ENCODE data around the gene PHTF2.
"Not testable (repeated sequence)": the region's sequence is repeated elsewhere in the genome, so short reads cannot be mapped to it uniquely, and the experiment has no call there.

The PHTF2 gene

GRCh38 chr7:77831953-77832352 lies 33.4 kb downstream of the PHTF2 start:
- DNase-seq (ENCODE audit: low read depth), result no peak
- no peak overlapping the region for H3K4me3 ChIP-seq (ENCODE audit: low read depth, low read length)
- TF ChIP-seq POLR2A (IDR thresholded peaks at IDR 0.05; ENCODE audit: extremely low read depth, insufficient read length) (no peak), MYC (IDR thresholded peaks at IDR 0.05; ENCODE audit: low read depth, low read length) (no peak)
- TF ChIP-seq, protein P1, sequence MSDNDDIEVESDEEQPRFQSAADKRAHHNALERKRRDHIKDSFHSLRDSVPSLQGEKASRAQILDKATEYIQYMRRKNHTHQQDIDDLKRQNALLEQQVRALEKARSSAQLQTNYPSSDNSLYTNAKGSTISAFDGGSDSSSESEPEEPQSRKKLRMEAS (IDR thresholded peaks at IDR 0.05; ENCODE audit: low read depth, low read length), result no peak
- TF ChIP-seq, protein P2, sequence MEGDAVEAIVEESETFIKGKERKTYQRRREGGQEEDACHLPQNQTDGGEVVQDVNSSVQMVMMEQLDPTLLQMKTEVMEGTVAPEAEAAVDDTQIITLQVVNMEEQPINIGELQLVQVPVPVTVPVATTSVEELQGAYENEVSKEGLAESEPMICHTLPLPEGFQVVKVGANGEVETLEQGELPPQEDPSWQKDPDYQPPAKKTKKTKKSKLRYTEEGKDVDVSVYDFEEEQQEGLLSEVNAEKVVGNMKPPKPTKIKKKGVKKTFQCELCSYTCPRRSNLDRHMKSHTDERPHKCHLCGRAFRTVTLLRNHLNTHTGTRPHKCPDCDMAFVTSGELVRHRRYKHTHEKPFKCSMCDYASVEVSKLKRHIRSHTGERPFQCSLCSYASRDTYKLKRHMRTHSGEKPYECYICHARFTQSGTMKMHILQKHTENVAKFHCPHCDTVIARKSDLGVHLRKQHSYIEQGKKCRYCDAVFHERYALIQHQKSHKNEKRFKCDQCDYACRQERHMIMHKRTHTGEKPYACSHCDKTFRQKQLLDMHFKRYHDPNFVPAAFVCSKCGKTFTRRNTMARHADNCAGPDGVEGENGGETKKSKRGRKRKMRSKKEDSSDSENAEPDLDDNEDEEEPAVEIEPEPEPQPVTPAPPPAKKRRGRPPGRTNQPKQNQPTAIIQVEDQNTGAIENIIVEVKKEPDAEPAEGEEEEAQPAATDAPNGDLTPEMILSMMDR (IDR thresholded peaks at IDR 0.05; ENCODE audit: low read depth, low read length), result no peak

DNA sequence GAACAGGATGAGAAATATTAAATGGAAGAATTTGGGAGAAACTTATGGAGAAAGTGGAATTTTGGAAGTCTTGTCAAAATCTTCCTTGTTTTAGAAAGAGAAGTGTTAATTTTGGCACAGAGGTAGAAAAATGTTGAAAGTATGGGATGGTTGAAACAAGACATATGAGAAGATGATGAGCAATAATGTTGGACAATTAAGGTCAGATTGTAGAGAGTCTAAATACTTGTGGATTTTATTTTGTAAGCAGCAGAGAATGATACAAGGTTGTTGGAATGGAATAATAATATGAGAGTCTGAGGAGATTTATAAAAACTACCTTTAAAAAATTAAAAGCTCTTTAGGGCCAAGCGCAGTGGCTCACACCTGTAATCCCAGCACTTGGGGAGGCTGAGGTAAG lies 34.6 kb downstream of the PHTF2 start:
- TF ChIP-seq, protein P2 (IDR thresholded peaks at IDR 0.05; ENCODE audit: low read depth, low read length), result no peak
- no peak for TF ChIP-seq MYC (IDR thresholded peaks at IDR 0.05; ENCODE audit: low read depth, low read length)
- TF ChIP-seq POLR2A (IDR thresholded peaks at IDR 0.05; ENCODE audit: extremely low read depth, insufficient read length), result no peak
- TF ChIP-seq, protein P1 (IDR thresholded peaks at IDR 0.05; ENCODE audit: low read depth, low read length), result no peak
- H3K4me3 ChIP-seq (ENCODE audit: low read depth, low read length), result no peak overlapping the region
- no peak for DNase-seq (ENCODE audit: low read depth)

- DNase-seq (ENCODE audit: low read depth); H3K4me3 ChIP-seq (ENCODE audit: low read depth, low read length): not testable (repeated sequence)
Observed at GRCh38 chr7:77836425-77836824, 37.9 kb downstream of the PHTF2 start.

- no peak for DNase-seq (ENCODE audit: low read depth)
- no peak overlapping the region for H3K4me3 ChIP-seq (ENCODE audit: low read depth, low read length)
- TF ChIP-seq POLR2A (IDR thresholded peaks at IDR 0.05; ENCODE audit: extremely low read depth, insufficient read length) (no peak), MYC (IDR thresholded peaks at IDR 0.05; ENCODE audit: low read depth, low read length) (no peak)
- TF ChIP-seq, protein P2 (IDR thresholded peaks at IDR 0.05; ENCODE audit: low read depth, low read length), result no peak
- TF ChIP-seq, protein P1 (IDR thresholded peaks at IDR 0.05; ENCODE audit: low read depth, low read length), result no peak
Observed at GRCh38 chr7:77837275-77837674, 38.7 kb downstream of the PHTF2 start.

- DNase-seq (ENCODE audit: low read depth), result no peak
- TF ChIP-seq MYC (IDR thresholded peaks at IDR 0.05; ENCODE audit: low read depth, low read length), result no peak
- TF ChIP-seq, protein P1 (IDR thresholded peaks at IDR 0.05; ENCODE audit: low read depth, low read length), result no peak
- TF ChIP-seq, protein P2 (IDR thresholded peaks at IDR 0.05; ENCODE audit: low read depth, low read length), result no peak
- TF ChIP-seq POLR2A (IDR thresholded peaks at IDR 0.05; ENCODE audit: extremely low read depth, insufficient read length), result no peak
- no peak overlapping the region for H3K4me3 ChIP-seq (ENCODE audit: low read depth, low read length)
Observed at GRCh38 chr7:77837966-77838365, 39.4 kb downstream of the PHTF2 start.

GRCh38 chr7:77838929-77839491 lies 40.4 kb downstream of the PHTF2 start:
- no peak for DNase-seq (ENCODE audit: low read depth)
- TF ChIP-seq, protein P1 (IDR thresholded peaks at IDR 0.05; ENCODE audit: low read depth, low read length), result no peak
- TF ChIP-seq, protein P2 (IDR thresholded peaks at IDR 0.05; ENCODE audit: low read depth, low read length), result no peak
- TF ChIP-seq MYC (IDR thresholded peaks at IDR 0.05; ENCODE audit: low read depth, low read length), result no peak
- TF ChIP-seq POLR2A (IDR thresholded peaks at IDR 0.05; ENCODE audit: extremely low read depth, insufficient read length), result no peak
- H3K4me3 ChIP-seq (ENCODE audit: low read depth, low read length), result no peak overlapping the region

Data from NB4 (cell line).